GDM1 (cell line): Measurements from ENCODE around the gene DGKQ.

ENCODE experiments used
- DNase-seq: peaks from one replicate; lab custom pipeline; 2025; lab: John Stamatoyannopoulos, UW

DGKQ gene, protein sequence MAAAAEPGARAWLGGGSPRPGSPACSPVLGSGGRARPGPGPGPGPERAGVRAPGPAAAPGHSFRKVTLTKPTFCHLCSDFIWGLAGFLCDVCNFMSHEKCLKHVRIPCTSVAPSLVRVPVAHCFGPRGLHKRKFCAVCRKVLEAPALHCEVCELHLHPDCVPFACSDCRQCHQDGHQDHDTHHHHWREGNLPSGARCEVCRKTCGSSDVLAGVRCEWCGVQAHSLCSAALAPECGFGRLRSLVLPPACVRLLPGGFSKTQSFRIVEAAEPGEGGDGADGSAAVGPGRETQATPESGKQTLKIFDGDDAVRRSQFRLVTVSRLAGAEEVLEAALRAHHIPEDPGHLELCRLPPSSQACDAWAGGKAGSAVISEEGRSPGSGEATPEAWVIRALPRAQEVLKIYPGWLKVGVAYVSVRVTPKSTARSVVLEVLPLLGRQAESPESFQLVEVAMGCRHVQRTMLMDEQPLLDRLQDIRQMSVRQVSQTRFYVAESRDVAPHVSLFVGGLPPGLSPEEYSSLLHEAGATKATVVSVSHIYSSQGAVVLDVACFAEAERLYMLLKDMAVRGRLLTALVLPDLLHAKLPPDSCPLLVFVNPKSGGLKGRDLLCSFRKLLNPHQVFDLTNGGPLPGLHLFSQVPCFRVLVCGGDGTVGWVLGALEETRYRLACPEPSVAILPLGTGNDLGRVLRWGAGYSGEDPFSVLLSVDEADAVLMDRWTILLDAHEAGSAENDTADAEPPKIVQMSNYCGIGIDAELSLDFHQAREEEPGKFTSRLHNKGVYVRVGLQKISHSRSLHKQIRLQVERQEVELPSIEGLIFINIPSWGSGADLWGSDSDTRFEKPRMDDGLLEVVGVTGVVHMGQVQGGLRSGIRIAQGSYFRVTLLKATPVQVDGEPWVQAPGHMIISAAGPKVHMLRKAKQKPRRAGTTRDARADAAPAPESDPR

DNA sequence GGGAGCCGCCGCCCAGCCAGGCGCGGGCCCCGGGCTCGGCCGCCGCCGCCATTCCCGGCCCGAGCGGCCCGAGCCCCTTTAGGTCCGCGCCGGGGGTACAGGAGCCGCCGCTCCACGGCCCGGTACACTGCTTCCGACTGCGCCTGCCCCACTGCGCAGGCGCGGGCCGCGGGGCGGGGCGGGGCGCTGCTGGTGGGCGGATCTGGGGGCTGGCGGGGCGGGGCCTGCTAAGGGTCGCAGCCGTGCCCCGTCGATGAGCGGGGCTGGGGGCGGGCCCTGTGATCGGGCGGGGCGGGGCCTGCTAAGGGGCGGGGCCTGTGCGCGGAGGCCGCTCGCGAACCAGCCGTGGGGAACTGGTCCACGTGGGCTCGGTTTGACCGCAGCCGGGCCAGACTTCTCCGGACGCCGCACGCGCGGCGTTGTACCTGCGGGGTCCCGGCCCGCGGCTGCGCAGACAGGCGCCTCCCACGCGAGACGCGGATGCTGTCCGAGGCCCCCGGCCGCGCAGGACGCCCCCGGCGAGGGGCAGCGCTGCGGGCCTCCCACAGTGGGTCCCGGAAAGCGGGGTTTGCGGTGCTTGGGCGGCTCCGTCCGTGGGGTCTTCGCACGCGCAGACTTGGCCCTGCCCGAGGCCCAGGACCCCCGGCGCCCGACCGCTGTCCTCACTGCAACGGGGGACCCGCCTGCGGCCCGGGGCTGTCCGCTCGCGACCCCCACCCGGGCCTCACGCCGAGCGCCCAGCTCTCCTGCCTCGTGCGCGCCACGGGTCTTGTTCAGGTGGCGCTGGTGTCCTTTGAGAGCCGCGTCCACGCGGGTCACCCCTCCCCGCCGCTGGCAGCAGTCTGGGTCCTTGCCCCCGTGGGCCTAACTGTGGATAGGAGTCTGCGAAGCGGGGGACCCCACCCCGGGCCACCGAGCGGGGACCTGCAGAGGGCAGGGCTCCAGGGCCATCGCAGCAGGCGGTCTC lies at the start of gene DGKQ:
Gene DGKQ, minus strand, starts transcription at position 139 of the 967 bp plus-strand sequence. Its CDS starts 87 bp downstream, at position 52.
- DNase-seq, result peak; percentile 81

DNA sequence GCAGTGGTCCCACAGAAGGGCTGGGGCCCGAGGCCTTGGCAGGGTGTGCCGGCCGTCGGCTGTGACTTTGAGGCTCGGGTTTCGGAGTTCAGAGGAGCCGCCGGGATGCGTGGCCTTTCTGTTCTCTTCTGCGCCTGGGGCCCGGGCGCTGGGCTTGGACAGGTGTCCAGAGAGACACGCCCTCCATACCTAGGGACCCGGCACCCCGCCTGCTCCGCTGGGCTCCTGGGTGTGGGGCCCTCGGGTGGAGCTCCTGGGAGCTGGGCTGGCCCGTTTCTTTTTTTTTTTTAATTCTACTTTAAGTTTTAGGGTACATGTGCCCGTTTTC lies 49.3 kb upstream of the DGKQ start:
- no peak for DNase-seq

DNA sequence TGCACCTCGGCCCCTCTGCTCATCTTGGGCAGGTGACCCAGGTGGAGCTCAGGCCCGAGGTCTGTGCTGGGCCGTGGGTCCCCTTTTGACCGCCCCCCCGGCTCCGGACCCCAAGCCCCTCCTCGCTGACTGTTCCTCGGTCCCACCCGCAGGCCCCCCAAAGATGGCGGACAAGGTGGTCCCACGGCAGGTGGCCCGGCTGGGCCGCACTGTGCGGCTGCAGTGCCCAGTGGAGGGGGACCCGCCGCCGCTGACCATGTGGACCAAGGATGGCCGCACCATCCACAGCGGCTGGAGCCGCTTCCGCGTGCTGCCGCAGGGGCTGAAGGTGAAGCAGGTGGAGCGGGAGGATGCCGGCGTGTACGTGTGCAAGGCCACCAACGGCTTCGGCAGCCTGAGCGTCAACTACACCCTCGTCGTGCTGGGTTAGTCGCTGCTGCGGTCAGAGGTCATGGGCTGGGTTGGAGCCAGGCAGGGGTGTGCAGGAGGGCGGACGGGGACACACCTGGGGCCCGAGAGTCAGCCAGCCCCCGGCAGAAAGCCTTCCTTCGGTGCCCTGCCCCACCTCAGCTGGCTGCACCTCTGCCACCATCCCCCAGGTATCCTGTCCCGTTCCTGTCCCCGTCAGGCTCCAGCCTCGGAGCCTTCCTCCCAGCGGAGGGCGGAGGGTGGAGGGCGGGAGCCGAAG lies 48.8 kb upstream of the DGKQ start:
- DNase-seq, result no peak

DNA sequence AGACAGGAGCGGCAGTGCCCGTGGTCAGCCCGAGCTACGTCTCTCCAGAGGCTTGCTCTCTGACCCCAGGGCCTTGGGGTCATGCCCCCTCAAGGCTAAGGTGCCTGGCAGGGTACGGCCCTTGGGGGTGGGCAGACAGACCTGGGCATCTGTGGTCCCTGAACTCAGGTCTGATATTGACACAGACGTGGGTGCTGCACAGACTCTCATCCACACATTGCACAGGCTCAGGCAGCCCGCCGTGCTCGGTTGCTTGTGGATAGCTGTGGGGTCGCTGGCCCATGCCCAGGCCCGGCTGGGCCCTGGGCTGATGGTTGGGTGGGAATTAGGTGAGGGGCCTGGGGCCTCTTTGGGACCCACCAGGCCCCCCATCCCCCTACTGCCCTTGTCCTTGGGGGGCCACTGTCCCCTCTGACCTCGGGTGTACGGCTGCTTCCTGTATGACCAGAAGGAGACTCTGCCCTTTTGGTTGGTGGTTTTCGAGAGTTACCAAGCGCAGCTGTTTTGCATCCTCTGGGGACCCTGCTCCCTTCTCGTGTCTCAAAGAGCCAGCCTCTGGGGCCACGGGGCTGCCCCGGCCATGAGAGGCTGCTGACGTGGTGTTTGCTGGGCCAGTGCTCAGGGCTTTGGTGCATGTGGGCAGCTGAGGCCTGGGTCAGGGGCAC lies 48.1 kb upstream of the DGKQ start:
- DNase-seq, result no peak

DNA sequence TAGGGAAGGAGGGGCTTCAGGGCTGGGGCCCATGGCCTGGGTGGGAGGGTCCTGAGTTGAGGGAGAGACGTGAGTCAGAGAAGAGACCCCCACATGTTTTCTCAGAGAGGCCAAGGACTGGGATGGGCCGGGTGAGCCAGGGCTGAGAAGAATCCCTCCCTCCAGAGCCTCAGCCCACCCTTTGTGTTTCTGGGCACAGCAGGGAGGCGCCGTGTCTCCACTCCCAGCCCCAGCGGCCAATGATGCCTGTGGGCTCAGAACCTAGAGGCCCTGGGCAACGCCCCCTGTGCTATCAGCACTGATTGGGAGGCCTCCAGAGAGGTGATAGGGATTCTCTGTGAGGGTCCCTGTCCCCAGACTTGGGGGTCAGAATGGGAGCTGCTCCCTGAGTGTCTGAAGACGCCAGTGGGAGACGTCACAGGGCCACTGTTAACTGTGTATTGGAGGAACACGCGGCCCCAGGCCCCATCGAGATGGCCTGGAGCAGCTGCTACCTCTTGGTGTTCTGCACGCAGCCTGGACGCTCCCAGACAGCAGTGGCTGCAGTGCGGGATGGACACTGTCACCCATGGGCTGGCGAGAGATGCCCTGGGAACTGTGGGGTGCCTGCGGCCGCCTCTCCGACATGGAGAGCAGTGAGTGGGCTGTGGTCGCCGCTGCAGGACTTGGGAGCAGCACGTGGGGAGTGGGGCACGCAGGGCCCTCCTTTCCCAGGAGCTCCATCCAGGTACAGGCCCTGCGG lies 46.5 kb upstream of the DGKQ start:
- DNase-seq, result no peak

DNA sequence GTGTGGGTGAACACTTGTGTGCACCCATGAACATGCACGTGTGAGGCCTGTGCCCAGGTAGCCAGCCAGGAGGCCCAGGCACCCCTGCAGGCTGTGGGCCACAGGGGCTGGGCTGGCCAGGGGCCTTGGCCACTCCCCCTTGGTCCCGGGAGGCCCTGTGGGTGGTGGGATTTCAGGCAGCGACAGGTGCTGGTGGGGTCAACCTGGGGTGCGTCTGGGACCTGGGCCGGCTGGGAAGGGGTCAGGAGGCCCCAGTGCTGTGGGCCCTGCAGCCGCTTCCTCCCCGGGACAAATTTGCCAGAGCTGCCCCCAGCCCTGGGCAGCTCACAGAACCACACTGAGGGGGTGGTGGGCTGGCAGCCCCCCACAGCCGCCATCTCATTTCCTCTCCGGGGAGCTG lies 46.0 kb upstream of the DGKQ start:
- no peak for DNase-seq

DNA sequence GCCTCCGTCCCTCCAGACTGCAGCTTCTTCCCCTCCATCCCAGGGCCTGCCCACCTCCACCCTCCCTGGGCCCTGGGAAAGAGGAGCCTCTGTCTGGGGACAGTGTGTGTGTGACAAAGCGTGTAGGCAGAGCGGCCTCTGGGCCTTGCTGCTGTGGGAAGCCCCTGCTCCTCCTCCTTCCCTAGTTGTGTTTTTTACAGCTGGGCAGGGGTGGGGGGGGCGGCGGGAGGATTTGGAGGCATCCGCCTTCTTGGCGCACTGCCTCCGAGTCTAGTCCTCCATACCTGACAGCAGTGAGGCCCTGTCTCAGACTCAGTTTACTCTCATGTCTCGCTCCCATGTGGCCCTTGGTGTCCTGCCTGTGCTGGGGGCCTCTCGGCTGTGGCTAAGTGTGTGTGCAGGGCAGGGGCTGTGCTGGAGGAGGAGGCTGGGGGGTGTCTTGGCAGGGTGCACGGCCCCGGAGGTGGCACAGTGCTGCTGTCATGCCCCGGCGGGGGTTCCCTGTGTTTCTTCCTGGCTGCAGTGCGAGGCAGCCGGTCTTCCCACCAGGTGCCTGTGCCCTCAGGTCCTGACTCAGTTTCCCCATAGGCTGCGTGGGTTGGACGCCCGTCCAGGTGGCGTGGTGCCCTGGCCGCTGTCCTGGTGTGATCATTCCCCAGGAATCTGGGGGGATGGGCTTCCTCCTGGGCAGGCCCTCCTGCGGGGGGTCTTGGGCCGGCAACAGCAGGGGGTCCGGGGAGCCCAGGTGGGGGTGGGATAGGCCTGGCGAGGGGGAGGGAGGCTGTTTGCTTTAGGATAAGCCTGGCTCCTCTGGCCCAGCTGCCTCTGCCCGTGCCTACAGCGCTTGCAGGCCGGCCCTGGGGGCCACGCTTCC lies 45.0 kb upstream of the DGKQ start:
- no peak for DNase-seq

DNA sequence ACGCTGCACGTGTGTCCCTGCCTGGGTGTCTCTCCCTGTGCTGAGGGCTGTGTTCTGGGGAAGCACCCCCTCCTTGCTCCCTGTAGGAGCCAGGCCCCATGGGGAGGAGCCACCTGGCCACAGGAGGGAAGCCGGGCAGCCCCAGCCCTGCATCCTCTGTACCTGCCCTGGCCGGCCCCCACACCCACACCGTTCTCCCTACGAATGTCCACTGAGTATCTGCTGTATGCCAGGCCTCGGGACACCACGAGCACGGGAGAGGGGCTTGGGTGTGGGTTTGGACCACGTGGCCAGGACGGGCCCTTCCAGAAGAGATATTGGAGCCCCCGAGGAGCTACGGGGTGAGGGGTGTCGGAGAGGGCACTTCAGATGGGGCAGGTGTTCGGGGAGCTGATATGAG lies 44.3 kb upstream of the DGKQ start:
- DNase-seq, result no peak

DNA sequence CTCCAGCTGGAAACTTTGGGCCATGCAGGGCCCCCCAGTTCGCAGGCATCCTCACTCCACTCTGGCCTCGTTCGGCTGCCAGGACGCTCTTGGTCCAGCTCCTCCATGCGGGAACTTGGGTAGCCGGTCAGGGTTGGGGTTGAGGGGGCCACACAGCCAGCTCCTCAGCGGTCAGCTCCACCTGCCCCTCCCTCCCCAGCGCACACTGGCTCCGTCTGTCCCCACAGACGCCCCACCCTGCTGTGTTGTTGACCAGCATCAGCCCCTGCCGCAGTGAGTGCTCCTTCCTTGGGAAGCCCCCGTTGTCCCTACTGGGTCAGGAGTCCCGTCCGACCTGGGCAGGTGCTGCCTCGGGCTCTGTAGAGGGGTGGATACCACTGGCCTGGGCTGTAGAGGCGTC lies 43.8 kb upstream of the DGKQ start:
- DNase-seq, result no peak

DNA sequence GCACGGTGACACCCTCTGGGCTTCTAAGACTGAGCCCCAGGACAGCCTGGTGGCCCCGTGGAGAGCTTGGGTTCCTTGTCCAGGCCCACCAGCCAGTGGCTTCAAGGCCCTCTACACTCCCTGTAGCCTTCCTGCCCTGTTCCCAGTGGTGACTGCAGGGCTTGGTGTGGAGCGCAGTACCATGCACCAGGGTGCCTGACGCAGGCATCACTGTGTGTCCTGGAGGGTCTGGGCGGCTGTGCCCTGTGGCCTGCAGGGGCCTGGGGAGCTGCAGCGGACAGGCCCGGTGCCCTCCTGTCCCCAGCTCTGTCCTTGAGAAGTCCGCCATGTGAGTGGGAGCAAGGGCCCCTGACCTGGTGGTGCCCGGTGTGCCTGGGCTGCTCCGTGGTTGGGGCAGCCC lies 42.4 kb upstream of the DGKQ start:
- DNase-seq, result no peak

DNA sequence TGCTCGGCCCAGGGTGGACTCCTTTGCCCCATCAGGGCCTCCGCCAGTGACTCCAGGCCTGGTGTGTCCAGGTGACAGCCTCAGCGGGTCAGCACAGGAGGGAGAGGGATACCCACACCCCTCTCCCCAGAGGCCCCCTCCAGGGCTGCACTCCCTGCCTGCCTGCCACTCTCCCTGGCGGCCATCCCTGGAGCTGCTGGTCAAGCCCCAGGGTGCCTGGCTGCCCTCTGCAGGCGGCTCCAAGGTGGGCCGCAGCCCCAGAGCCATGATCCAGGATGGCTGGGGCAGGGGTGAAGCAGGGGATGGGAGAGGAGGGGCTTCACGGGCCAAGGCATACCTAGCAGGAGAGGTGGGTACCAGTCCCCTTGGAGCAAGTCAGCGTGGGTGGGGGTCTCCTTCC lies 41.8 kb upstream of the DGKQ start:
- no peak for DNase-seq

DNA sequence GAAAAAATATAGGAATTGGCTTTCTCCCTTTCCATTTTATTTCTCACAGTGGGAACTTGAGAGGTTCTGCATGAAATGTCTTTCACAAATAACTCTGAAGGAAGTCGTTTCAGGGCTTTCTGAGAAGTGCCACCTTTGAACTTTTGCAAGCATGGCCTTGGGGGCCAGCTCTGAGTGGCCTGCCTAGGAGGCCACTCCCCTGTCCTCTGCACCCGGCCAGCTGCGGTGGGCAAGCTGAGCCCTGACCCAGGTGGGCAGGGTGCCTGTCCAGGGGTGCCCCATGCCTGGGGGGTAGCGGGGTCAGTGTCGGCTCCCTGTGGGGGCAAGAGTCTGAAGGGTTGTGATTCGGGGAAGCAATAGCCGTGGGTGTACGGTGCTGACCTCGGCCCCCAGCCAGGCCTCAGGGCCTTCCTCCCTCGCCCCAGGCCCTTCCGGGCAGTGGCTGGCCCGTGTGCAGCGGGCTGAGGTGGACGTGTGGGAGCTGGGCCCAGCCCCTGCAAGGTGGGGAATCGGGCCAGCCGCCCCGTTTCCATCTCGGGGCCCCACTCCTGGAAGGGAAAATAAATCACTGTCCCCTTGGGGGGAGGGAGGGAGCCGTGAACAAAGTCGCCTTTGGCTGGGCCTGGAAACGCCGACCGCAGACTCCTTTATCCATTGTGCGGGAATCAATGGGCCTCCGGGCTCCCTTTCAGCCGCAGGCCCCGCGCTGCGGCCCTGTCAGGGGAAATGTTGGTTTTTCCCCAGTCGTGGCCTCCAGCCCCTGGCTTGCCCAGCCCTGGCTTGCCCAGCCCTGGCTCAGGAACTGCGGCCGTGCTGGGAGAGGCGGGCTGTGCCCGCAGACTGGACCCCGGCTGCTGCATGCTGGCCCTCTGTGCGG lies 41.2 kb upstream of the DGKQ start:
- no peak for DNase-seq

DNA sequence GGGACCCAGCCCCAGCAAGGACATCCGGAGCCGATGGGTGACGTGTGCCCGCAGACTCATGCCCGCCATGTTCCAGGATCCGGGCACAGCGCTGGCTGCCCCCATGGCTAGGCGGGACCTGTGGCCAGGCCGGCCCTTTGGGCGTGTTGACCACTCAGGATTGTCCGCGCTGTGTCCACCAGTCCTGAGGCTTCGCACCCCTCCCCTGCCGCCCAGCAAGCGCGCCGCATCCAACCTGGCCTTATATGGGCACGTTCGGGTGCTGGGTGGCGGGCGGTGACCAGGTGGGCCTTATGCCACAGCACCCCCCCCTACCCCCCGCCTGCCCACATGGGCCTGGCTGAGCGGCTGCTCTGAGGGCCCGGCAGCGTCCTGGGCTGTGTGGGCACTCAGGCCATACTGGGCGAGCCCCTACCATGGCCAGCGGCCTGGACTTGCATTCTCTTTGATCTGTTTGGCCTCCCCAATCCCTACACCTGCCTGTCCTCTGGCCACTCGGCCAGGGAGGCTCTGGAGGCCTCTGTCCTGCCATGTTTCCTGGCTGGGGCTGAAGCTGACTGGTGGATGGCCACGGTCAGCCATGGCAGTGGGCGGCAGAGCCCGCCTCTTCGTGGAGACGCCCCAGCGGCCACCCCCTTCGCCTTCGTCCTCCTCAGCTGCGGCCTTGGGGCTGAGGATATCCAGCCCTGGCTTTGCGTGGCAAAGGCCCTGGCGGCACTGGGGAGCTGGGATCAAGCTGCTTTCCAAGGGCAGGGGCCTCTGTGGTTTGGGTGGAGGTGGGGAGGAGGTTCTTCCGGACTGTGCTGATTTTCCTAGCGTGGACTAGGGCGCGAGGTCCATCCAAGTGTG lies 40.1 kb upstream of the DGKQ start:
- DNase-seq, result no peak

DNA sequence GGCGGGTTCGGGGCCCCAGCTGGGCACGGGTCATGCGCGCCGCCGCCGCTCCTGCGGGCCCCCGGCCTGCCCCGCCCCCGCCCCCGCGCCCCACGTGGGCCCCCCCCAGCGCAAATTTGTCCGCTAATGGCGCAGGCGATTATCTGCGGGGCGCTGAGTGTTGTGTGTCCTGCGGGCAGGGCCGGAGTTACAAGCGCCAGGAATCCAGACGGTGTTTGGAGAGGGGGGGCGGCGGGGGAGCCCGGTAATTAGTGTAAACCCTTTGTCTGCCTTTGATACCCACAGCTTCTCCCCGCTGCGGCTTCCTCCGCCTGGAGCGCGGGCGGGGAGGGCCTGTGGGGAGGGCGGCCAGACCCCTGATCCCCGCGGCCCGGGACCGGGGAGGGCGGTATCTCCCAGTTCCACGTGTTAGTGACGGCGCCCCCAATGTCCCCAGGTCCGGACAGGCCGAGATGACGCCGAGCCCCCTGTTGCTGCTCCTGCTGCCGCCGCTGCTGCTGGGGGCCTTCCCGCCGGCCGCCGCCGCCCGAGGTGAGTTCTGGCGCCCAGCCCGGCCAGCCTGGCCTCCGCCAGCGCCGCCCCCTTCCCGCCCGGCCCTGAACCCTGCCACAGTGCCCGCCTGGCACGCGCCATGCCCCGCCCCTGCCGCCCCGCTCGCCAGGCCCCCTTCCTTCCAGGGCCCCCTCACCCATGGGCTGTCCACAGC lies 38.8 kb upstream of the DGKQ start:
- DNase-seq, result no peak

DNA sequence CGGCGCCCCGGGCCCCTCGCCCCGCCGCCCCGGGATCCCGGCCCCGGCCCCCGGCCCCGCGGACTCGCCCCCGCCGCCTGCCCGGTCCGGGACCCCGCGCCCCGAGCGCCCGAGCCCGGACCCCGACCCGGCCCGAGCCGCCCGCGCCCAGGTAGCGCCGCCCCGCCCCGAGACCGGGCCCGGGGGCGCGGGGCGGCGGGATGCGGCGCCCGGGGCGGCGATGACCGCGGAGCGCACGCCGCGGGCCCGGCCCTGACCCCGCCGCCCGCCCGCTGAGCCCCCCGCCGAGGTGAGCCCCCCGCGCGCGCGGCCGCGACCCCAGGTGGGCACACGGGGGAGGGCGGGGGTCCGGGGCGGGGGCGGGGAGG lies 38.3 kb upstream of the DGKQ start:
- DNase-seq, result no peak

DNA sequence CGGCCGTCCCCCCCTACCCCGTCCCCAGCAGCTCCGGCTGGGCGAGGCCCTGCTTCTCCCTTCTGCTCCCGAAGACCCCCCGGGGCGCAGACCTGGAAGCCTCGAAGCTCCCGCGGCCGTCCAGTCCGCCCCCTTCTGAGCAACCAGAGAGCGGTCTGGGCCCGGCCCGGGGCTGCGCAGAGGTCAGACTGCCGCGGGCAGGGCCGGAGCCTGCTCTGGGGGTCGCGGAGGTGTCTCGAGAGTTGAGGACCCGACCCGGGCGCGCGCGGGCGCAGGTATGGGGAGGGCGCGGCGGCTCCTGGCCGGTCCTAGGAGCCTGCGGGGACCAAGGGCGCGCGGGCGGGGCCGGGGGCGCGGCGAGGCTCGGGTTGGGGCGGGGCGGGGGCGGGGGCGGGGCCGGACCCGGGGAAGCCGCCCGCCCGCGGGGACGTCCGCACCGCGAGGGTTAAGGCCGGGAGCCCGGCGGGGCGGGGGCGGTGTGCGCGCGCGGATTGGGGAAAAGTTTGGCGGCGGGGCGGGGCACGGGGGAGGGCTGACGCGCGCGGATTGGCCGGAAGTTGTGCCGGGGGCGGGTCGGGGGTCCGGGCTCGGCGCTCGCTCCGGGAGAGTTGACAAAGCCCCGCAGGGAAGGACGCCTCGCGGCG lies 37.8 kb upstream of the DGKQ start, which contains the start of gene FGFRL1:
Gene FGFRL1, plus strand, starts transcription at position 605 of the 644 bp plus-strand sequence. CDS start 860 bp downstream, outside the sequence.
- DNase-seq, result peak; percentile 78
